Keratinocyte (primary cell): ENCODE measurements around the gene GAA. TPM values are rescaled to one million over a fixed set of nuclear protein-coding genes. Genes with fewer than 3 reads are reported as not detected.
A peak's percentile ranks its signal among the peaks of the same experiment; 100 is the strongest.

Source experiments
- DNase-seq: peaks from one replicate; pipeline ENCODE4 v3.0.0-alpha.2; 2011; ENCODE audit warnings: low read depth, missing footprints, low spot score
- FAIRE-seq: peaks from 2 replicates; lab custom pipeline; 2011; peaks lifted over from hg19 to GRCh38; lab: Jason Lieb, UNC
- H2AFZ ChIP-seq: 2 replicates; pipeline ENCODE4 v1.6.0; 2012; ENCODE audit warnings: low read length, control low read depth, inconsistent platforms; ENCODE audit not compliant: control insufficient read depth
- H3K27ac ChIP-seq: 2 replicates; pipeline ENCODE4 v1.5.1; 2011; ENCODE audit warnings: low read length; ENCODE audit not compliant: control insufficient read depth, insufficient read depth
- H3K27me3 ChIP-seq: 3 replicates; pipeline ENCODE4 v1.6.0; 2011; ENCODE audit warnings: low read length; ENCODE audit not compliant: control insufficient read depth, insufficient read depth; ENCODE audit errors: extremely low read depth
- H3K36me3 ChIP-seq, 2 experiments: 2 replicates in 1 of 2; 3 replicates in 1 of 2; pipeline ENCODE4 v1.5.1; 2011; ENCODE audit warnings: low read length in 2 of 2, mild to moderate bottlenecking in 1 of 2; ENCODE audit not compliant: control insufficient read depth in 2 of 2, insufficient read depth in 2 of 2; ENCODE audit errors: extremely low read depth in 1 of 2
- H3K4me1 ChIP-seq: 3 replicates; pipeline ENCODE4 v1.5.1; 2011; ENCODE audit warnings: low read length; ENCODE audit not compliant: control insufficient read depth, insufficient read depth; ENCODE audit errors: extremely low read depth
- H3K4me2 ChIP-seq: 3 replicates; pipeline ENCODE4 v1.6.0; 2011; ENCODE audit warnings: low read depth, low read length; ENCODE audit not compliant: control insufficient read depth, insufficient read depth; ENCODE audit errors: extremely low read depth
- H3K4me3 ChIP-seq, 3 experiments: fragments of 200-600 bp in 1 of 3; sonication (generic) in 1 of 3; 2 replicates in 2 of 3; 3 replicates in 1 of 3; pipeline ENCODE4 v1.5.1; 2011 to 2016; ENCODE audit warnings: low read length in 3 of 3, mild to moderate bottlenecking in 3 of 3, control low read depth in 2 of 3, inconsistent platforms in 1 of 3, low read depth in 1 of 3, mixed read lengths in 1 of 3, mixed run types in 1 of 3, moderate library complexity in 1 of 3; ENCODE audit not compliant: control insufficient read depth in 2 of 3, insufficient read depth in 2 of 3; ENCODE audit errors: extremely low read depth in 1 of 3
- H3K79me2 ChIP-seq: 2 replicates; pipeline ENCODE4 v1.6.0; 2012; ENCODE audit warnings: low read length; ENCODE audit not compliant: control insufficient read depth, insufficient read depth
- H3K9ac ChIP-seq: 3 replicates; pipeline ENCODE4 v1.6.0; 2011; ENCODE audit warnings: low read length; ENCODE audit not compliant: control insufficient read depth, insufficient read depth; ENCODE audit errors: extremely low read depth
- H3K9me1 ChIP-seq: 3 replicates; pipeline ENCODE4 v1.6.0; 2011; ENCODE audit warnings: low read length; ENCODE audit not compliant: control insufficient read depth, insufficient read depth; ENCODE audit errors: extremely low read depth
- H3K9me3 ChIP-seq: 2 replicates; pipeline ENCODE4 v1.5.1; 2012; ENCODE audit warnings: low read depth, low read length; ENCODE audit not compliant: control insufficient read depth
- H4K20me1 ChIP-seq: 3 replicates; pipeline ENCODE4 v1.6.0; 2011; ENCODE audit warnings: low read length; ENCODE audit not compliant: control insufficient read depth, insufficient read depth; ENCODE audit errors: extremely low read depth
- CTCF ChIP-seq, 3 experiments: IDR thresholded peaks in 1 of 3; conservative IDR thresholded peaks in 1 of 3; optimal IDR thresholded peaks in 1 of 3; 2 replicates in 2 of 3; 3 replicates in 1 of 3; pipeline versions ENCODE3 to v1.5.1; 2011; ENCODE audit warnings: low read length in 3 of 3, mild to moderate bottlenecking in 3 of 3, moderate library complexity in 2 of 3, control low read depth in 1 of 3, inconsistent platforms in 1 of 3; ENCODE audit not compliant: insufficient read depth in 2 of 3; ENCODE audit errors: extremely low read depth in 1 of 3
- EZH2 ChIP-seq: IDR thresholded peaks from one replicate; pipeline ENCODE4 v1.6.1; 2012; ENCODE audit warnings: inconsistent platforms, mild to moderate bottlenecking, low read length, moderate library complexity
- dilution Hi-C: fragments of 300-500 bp; cut with MboI; formaldehyde crosslinking; loops from one replicate; pipeline ENCODE4 v1.7.0; 2020; ENCODE audit warnings: low sequenced_read_pairs; ENCODE audit not compliant: extremely low pct_ligation_motif_present
- polyA plus RNA-seq, 5 experiments: library from polyadenylated mRNA; depleted of rRNA in 3 of 5; stranded (reverse) in 3 of 5; stranded (forward) in 1 of 5; unstranded in 1 of 5; fragments of >200 nt; gene quantifications; 1 replicate in 1 of 5; 2 replicates in 3 of 5; 3 replicates in 1 of 5; pipeline versions ENCODE4 v1.2.1 to v1.2.3, GENCODE V29; 2011 to 2012; ENCODE audit warnings: missing spikeins in 2 of 5, low read depth in 1 of 5, low replicate concordance in 1 of 5

The GAA gene
- polyA plus RNA-seq, 1 donor (not counting 4 experiments of a cell fraction or from before 2014, with no cell fraction given): 3.2 TPM

- H3K9me1 ChIP-seq: no peaks in the 10 kb centered on the region
- DNase-seq: no peak
- H3K9me3 ChIP-seq: no peaks in the 10 kb centered on the region
- no peaks in the 10 kb centered on the region for H3K79me2 ChIP-seq
- H3K4me1 ChIP-seq: no peaks in the 10 kb centered on the region
- no peak overlapping the region for H3K4me3 ChIP-seq
- no peak overlapping the region for H3K27ac ChIP-seq
- peak overlapping the region; percentile 7 for H3K4me2 ChIP-seq
- no peak overlapping the region for H2AFZ ChIP-seq
- H3K36me3 ChIP-seq: no peaks in the 10 kb centered on the region
- no peak for FAIRE-seq
- H3K27me3 ChIP-seq: peaks cover 7% of the 10 kb centered on the region
- no peak overlapping the region for H3K9ac ChIP-seq
- dilution Hi-C loops: no loop called here
- TF ChIP-seq EZH2: no peak
- TF ChIP-seq CTCF (optimal IDR thresholded peaks at IDR 0.05 in 1 of 3, IDR thresholded peaks at IDR 0.05 in 1 of 3, conservative IDR thresholded peaks at IDR 0.05 in 1 of 3; ENCODE audit: extremely low read depth in 1 of 3, insufficient read depth in 2 of 3, low read length in 3 of 3): no peak
- H4K20me1 ChIP-seq: no peaks in the 10 kb centered on the region
Measured at GRCh38 chr17:80083136-80083661, 18.2 kb upstream of the GAA start.

- no peak overlapping the region for H3K9ac ChIP-seq
- no peak overlapping the region for H3K27ac ChIP-seq
- no peak overlapping the region for H3K4me3 ChIP-seq
- no peak for DNase-seq
- no peaks in the 10 kb centered on the region for H4K20me1 ChIP-seq
- no peaks in the 10 kb centered on the region for H3K4me1 ChIP-seq
- TF ChIP-seq EZH2 (no peak), CTCF (optimal IDR thresholded peaks at IDR 0.05 in 1 of 3, IDR thresholded peaks at IDR 0.05 in 1 of 3, conservative IDR thresholded peaks at IDR 0.05 in 1 of 3; ENCODE audit: extremely low read depth in 1 of 3, insufficient read depth in 2 of 3, low read length in 3 of 3) (no peak)
- FAIRE-seq: no peak
- peaks cover 7% of the 10 kb centered on the region for H3K27me3 ChIP-seq
- no peaks in the 10 kb centered on the region for H3K36me3 ChIP-seq
- H3K9me3 ChIP-seq: no peaks in the 10 kb centered on the region
- dilution Hi-C loops: no loop called here
- no peaks in the 10 kb centered on the region for H3K79me2 ChIP-seq
- no peak overlapping the region for H3K4me2 ChIP-seq
- no peaks in the 10 kb centered on the region for H3K9me1 ChIP-seq
- H2AFZ ChIP-seq: no peak overlapping the region
Measured at GRCh38 chr17:80084773-80085172, 16.6 kb upstream of the GAA start.
